ENCODE measurements around the gene KCNIP4.

KCNIP4 gene

GRCh38 chr4:20922962-20923361 lies 1025.6 kb downstream of the KCNIP4 start:
- no peak for DNase-seq

- no peak for DNase-seq
Measured at GRCh38 chr4:20916106-20916505, 1032.5 kb downstream of the KCNIP4 start.

GRCh38 chr4:20904966-20905365 lies 1043.6 kb downstream of the KCNIP4 start:
- DNase-seq: no peak

GRCh38 chr4:20901851-20902250 lies 1046.7 kb downstream of the KCNIP4 start:
- DNase-seq: no peak

GRCh38 chr4:20899591-20899990 lies 1049.0 kb downstream of the KCNIP4 start:
- DNase-seq: no peak

- DNase-seq: no peak
Measured at GRCh38 chr4:20895988-20896387, 1052.6 kb downstream of the KCNIP4 start.

- DNase-seq: no peak
Measured at GRCh38 chr4:20895208-20895607, 1053.4 kb downstream of the KCNIP4 start.

GRCh38 chr4:20890761-20891160 lies 1057.8 kb downstream of the KCNIP4 start:
- DNase-seq: no peak

- DNase-seq: no peak
Measured at GRCh38 chr4:20889901-20890300, 1058.7 kb downstream of the KCNIP4 start.

- DNase-seq: no peak
Measured at GRCh38 chr4:20883677-20884076, 1064.9 kb downstream of the KCNIP4 start.

- DNase-seq: no peak
Measured at GRCh38 chr4:20883231-20883630, 1065.3 kb downstream of the KCNIP4 start.

GRCh38 chr4:20882500-20882899 lies 1066.1 kb downstream of the KCNIP4 start:
- no peak for DNase-seq

- DNase-seq: no peak
Measured at GRCh38 chr4:20881658-20882057, 1066.9 kb downstream of the KCNIP4 start.

GRCh38 chr4:20878806-20879205 lies 1069.8 kb downstream of the KCNIP4 start:
- DNase-seq: no peak

GRCh38 chr4:20870436-20870835 lies 1078.1 kb downstream of the KCNIP4 start:
- DNase-seq: no peak

GRCh38 chr4:20868108-20868507 lies 1080.5 kb downstream of the KCNIP4 start:
- DNase-seq: no peak

GRCh38 chr4:20860878-20861277 lies 1087.7 kb downstream of the KCNIP4 start:
- no peak for DNase-seq

GRCh38 chr4:20859097-20859781 lies 1089.3 kb downstream of the KCNIP4 start:
- no peak for DNase-seq

- DNase-seq: no peak
Measured at GRCh38 chr4:20857081-20857480, 1091.5 kb downstream of the KCNIP4 start.

GRCh38 chr4:20847124-20847747 lies 1101.3 kb downstream of the KCNIP4 start:
- no peak for DNase-seq

GRCh38 chr4:20844311-20844710 lies 1104.3 kb downstream of the KCNIP4 start:
- no peak for DNase-seq

GRCh38 chr4:20840648-20841190 lies 1107.9 kb downstream of the KCNIP4 start:
- no peak for DNase-seq

- no peak for DNase-seq
Measured at GRCh38 chr4:20839957-20840356, 1108.6 kb downstream of the KCNIP4 start.

GRCh38 chr4:20838476-20838875 lies 1110.1 kb downstream of the KCNIP4 start:
- no peak for DNase-seq

GRCh38 chr4:20832826-20833225 lies 1115.7 kb downstream of the KCNIP4 start:
- DNase-seq: no peak
